ENCODE results near the gene KAT8. TPM values are rescaled to one million over a fixed set of nuclear protein-coding genes. Genes with fewer than 3 reads are reported as not detected.

KAT8 gene
- total and polyA plus RNA-seq, 9 of the 15 experiments (the other 6 are each of a cell fraction or from before 2014, with no cell fraction given) = 10.0 to 98.5 (median 76.4) TPM

DNA sequence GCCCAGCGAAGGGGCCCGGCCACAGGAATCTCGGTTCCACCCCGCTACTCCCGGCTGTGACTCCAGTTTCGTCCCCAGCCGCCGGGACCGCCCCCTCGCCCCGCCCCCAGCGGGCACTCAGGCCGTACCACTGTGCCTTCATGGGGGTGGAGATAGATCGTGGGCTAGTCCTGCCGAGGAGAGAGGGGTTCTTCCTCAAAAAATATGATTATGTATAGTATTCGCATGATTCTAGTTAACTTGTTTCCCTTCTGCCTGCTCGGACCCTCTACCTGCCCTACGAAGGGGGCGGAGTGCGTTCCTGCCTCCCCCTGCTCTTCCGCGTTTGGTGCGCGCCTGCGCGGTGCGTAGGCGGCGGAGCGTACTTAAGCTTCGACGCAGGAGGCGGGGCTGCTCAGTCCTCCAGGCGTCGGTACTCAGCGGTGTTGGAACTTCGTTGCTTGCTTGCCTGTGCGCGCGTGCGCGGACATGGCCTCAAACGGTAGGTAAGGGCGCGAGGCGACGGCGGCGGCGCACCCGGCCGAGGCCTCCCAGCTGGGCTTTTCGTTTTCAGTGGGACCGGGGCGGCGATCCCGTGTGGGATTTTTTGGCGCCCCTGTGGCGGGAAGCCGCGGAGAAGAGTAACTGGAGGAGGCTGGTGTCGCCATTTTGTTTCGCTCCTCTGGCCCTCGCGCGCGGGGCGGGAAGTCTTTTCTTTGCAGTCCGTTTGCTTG is 62.4 kb downstream of the KAT8 start, which contains the start of gene FUS:
Gene FUS, plus strand, starts transcription at position 393 of the 713 bp plus-strand sequence. Its CDS starts 76 bp downstream, at position 469.
- BruUV-seq (replicated peaks) = no TSS peak
- POLR2A ChIA-PET = interaction anchor here (0.5 to 2.8 kb wide), 86 partner anchors 8 to 697 kb away, joined by 3 to 63 read pairs (median 4); partner anchors contain the start of genes HSD3B7, ITGAM, KAT8 and PRSS36
- in situ Hi-C loops (cut with MboI) = no loop called here
- peaks cover 36% of the 10 kb centered on the region for H4K20me1 ChIP-seq (replicated peaks; ENCODE audit: control insufficient read depth, insufficient read depth, low read length)
- peaks cover 4% of the 10 kb centered on the region for H3K9me1 ChIP-seq (ENCODE audit: control insufficient read depth, insufficient read depth, low read length)
- DNase-seq (ENCODE audit: extremely low read depth in 1 of 4, low spot score in 3 of 4) (peak; percentile 94 to 97 (median 94)), FAIRE-seq (peak; percentile 87), ATAC-seq (peak; percentile 75)
- H3K27ac ChIP-seq (ENCODE audit: extremely low read depth, low read depth, low read length) = peak within 1 kb of the TSS; percentile 100
- peaks cover 18 to 21% of the 10 kb centered on the region in 2 experiments for H3K4me1 ChIP-seq (replicated peaks in 1 of 2; ENCODE audit: control insufficient read depth in 2 of 2, insufficient read depth in 2 of 2, low read length in 2 of 2)
- peak within 1 kb of the TSS; percentile 100 for H2AFZ ChIP-seq (ENCODE audit: low read depth, low read length)
- peak within 1 kb of the TSS; percentile 98 for H3K9ac ChIP-seq (ENCODE audit: insufficient read depth in 1 of 2, low read depth in 2 of 2, low read length in 2 of 2)
- peak within 1 kb of the TSS; percentile 81 for H3K4me3 ChIP-seq
- H3K79me2 ChIP-seq (ENCODE audit: control insufficient read depth, insufficient read depth, low read length) = peaks cover 57% of the 10 kb centered on the region
- H3K27me3 ChIP-seq (ENCODE audit: control insufficient read depth in 2 of 2, insufficient read depth in 2 of 2, low read length in 2 of 2) = no peaks in the 10 kb centered on the region; a peak in 1 of 5 replicates
- WGBS (ENCODE audit: insufficient coverage, low coverage, missing lambda C conversion rate) = under 1% methylated on average over 61 of the region's 69 CpGs
- H3K4me2 ChIP-seq (ENCODE audit: insufficient read depth, low read length) = peak within 1 kb of the TSS; percentile 87
- CTCF ChIA-PET (ENCODE audit: low intra/inter-chr PET ratio) = no interaction called here
- no peaks in the 10 kb centered on the region for H3K9me3 ChIP-seq (replicated peaks; ENCODE audit: control insufficient read depth, insufficient read depth, low read depth, low read length)
- intact Hi-C loops (cut with micrococcal nuclease) = loop anchor here (10.0 kb wide), 1 partner anchor 265 kb away; the partner anchor contains the start of gene ZNF843
- peaks cover 38% of the 10 kb centered on the region for H3K36me3 ChIP-seq (ENCODE audit: control insufficient read depth, insufficient read depth, low read length)
- TF ChIP-seq, protein P1, sequence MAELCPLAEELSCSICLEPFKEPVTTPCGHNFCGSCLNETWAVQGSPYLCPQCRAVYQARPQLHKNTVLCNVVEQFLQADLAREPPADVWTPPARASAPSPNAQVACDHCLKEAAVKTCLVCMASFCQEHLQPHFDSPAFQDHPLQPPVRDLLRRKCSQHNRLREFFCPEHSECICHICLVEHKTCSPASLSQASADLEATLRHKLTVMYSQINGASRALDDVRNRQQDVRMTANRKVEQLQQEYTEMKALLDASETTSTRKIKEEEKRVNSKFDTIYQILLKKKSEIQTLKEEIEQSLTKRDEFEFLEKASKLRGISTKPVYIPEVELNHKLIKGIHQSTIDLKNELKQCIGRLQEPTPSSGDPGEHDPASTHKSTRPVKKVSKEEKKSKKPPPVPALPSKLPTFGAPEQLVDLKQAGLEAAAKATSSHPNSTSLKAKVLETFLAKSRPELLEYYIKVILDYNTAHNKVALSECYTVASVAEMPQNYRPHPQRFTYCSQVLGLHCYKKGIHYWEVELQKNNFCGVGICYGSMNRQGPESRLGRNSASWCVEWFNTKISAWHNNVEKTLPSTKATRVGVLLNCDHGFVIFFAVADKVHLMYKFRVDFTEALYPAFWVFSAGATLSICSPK (IDR thresholded peaks at IDR 0.05; ENCODE audit: borderline replicate concordance) = no peak
- TF ChIP-seq EWSR1 (IDR thresholded peaks at IDR 0.05; ENCODE audit: borderline replicate concordance, low read depth, partially characterized antibody) (no peak), CSDE1 (IDR thresholded peaks at IDR 0.05) (peak in 1 of 2 experiments; percentile 80; a peak in 1 of 4 replicates), PTBP1 (IDR thresholded peaks at IDR 0.05; ENCODE audit: low read depth, low read length) (peak; percentile 59; the same call in 1 of the 2 replicates), TOE1 (IDR thresholded peaks at IDR 0.05; ENCODE audit: borderline replicate concordance) (peak; percentile 99), TOE1 (CRISPR knock-in tag; IDR thresholded peaks at IDR 0.05; ENCODE audit: borderline replicate concordance, low read depth) (peak; percentile 79; the same call in 1 of the 2 replicates), HDAC3 (IDR thresholded peaks at IDR 0.05; ENCODE audit: borderline replicate concordance, partially characterized antibody) (peak; percentile 49), HDAC2 (IDR thresholded peaks at IDR 0.05) (no peak), KHSRP (IDR thresholded peaks at IDR 0.05) (no peak), ZNF766 (CRISPR knock-in tag; conservative IDR thresholded peaks at IDR 0.05) (no peak; the same call in 1 of the 2 replicates), CBFA2T2 (conservative IDR thresholded peaks at IDR 0.05) (no peak), PHB (CRISPR knock-in tag; IDR thresholded peaks at IDR 0.05) (peak; percentile 80)
- TF ChIP-seq, protein P2, sequence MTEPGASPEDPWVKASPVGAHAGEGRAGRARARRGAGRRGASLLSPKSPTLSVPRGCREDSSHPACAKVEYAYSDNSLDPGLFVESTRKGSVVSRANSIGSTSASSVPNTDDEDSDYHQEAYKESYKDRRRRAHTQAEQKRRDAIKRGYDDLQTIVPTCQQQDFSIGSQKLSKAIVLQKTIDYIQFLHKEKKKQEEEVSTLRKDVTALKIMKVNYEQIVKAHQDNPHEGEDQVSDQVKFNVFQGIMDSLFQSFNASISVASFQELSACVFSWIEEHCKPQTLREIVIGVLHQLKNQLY (CRISPR knock-in tag; conservative IDR thresholded peaks at IDR 0.05) = peak; percentile 68 to 71; a peak in 1 of 4 replicates
- TF ChIP-seq, protein P3, sequence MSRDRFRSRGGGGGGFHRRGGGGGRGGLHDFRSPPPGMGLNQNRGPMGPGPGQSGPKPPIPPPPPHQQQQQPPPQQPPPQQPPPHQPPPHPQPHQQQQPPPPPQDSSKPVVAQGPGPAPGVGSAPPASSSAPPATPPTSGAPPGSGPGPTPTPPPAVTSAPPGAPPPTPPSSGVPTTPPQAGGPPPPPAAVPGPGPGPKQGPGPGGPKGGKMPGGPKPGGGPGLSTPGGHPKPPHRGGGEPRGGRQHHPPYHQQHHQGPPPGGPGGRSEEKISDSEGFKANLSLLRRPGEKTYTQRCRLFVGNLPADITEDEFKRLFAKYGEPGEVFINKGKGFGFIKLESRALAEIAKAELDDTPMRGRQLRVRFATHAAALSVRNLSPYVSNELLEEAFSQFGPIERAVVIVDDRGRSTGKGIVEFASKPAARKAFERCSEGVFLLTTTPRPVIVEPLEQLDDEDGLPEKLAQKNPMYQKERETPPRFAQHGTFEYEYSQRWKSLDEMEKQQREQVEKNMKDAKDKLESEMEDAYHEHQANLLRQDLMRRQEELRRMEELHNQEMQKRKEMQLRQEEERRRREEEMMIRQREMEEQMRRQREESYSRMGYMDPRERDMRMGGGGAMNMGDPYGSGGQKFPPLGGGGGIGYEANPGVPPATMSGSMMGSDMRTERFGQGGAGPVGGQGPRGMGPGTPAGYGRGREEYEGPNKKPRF (IDR thresholded peaks at IDR 0.05; ENCODE audit: low read depth, low read length) = no peak
- TF ChIP-seq, protein P4, sequence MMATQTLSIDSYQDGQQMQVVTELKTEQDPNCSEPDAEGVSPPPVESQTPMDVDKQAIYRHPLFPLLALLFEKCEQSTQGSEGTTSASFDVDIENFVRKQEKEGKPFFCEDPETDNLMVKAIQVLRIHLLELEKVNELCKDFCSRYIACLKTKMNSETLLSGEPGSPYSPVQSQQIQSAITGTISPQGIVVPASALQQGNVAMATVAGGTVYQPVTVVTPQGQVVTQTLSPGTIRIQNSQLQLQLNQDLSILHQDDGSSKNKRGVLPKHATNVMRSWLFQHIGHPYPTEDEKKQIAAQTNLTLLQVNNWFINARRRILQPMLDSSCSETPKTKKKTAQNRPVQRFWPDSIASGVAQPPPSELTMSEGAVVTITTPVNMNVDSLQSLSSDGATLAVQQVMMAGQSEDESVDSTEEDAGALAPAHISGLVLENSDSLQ (IDR thresholded peaks at IDR 0.05) = no peak
